Loucy (cell line): Measurements from ENCODE around the gene DBNL.

Experiments
- EZH2phosphoT487 ChIP-seq: fragments of 200-600 bp; IDR thresholded peaks from 2 replicates; pipeline ENCODE4 v1.6.1; 2018; ENCODE audit warnings: antibody characterized with exemption, mild to moderate bottlenecking, moderate library complexity, borderline replicate concordance
- TF ChIP-seq, protein P1 (sequence below): fragments of 200-600 bp; sonication (generic); conservative IDR thresholded peaks from 2 replicates; pipeline ENCODE4 v1.5.1; 2014; ENCODE audit warnings: mild to moderate bottlenecking, antibody characterized with exemption, low read length

- TF ChIP-seq, protein P1, sequence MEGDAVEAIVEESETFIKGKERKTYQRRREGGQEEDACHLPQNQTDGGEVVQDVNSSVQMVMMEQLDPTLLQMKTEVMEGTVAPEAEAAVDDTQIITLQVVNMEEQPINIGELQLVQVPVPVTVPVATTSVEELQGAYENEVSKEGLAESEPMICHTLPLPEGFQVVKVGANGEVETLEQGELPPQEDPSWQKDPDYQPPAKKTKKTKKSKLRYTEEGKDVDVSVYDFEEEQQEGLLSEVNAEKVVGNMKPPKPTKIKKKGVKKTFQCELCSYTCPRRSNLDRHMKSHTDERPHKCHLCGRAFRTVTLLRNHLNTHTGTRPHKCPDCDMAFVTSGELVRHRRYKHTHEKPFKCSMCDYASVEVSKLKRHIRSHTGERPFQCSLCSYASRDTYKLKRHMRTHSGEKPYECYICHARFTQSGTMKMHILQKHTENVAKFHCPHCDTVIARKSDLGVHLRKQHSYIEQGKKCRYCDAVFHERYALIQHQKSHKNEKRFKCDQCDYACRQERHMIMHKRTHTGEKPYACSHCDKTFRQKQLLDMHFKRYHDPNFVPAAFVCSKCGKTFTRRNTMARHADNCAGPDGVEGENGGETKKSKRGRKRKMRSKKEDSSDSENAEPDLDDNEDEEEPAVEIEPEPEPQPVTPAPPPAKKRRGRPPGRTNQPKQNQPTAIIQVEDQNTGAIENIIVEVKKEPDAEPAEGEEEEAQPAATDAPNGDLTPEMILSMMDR: no peak
- no peak for TF ChIP-seq EZH2phosphoT487
Measured at GRCh38 chr7:44084701-44085100, 40.2 kb downstream of the DBNL start.
